Osteoblast (primary cell): ENCODE data around the gene EIF5AL1. TPM values are rescaled to one million over a fixed set of nuclear protein-coding genes. Genes with fewer than 3 reads are reported as not detected.
"Not testable (repeated sequence)": the region's sequence is repeated elsewhere in the genome, so short reads cannot be mapped to it uniquely, and the experiment has no call there.

Experiments
- DNase-seq: peaks from one replicate; pipeline ENCODE4 v3.0.0; 2011; ENCODE audit warnings: low spot score, mixed read lengths; ENCODE audit not compliant: insufficient read length; ENCODE audit errors: missing footprints
- H2AFZ ChIP-seq: 2 replicates; pipeline ENCODE4 v1.6.0; 2011; ENCODE audit warnings: mild to moderate bottlenecking, low read length
- H3K27ac ChIP-seq: 2 replicates; pipeline ENCODE4 v1.5.1; 2011; ENCODE audit warnings: mild to moderate bottlenecking, low read depth, low read length, moderate library complexity
- H3K27me3 ChIP-seq: 2 replicates; pipeline ENCODE4 v1.6.0; 2012; ENCODE audit warnings: mild to moderate bottlenecking, control low read depth, inconsistent platforms, low read length, moderate library complexity; ENCODE audit not compliant: insufficient read depth
- H3K36me3 ChIP-seq: 2 replicates; pipeline ENCODE4 v1.5.1; 2011; ENCODE audit warnings: mild to moderate bottlenecking, low read length, control low read depth, moderate library complexity; ENCODE audit not compliant: insufficient read depth
- H3K4me1 ChIP-seq: 2 replicates; pipeline ENCODE4 v1.5.1; 2011; ENCODE audit warnings: mild to moderate bottlenecking, low read length, control low read depth, moderate library complexity; ENCODE audit not compliant: insufficient read depth
- H3K4me2 ChIP-seq: 2 replicates; pipeline ENCODE4 v1.6.0; 2011; ENCODE audit warnings: mild to moderate bottlenecking, low read length; ENCODE audit not compliant: insufficient read depth
- H3K4me3 ChIP-seq: fragments of 200-600 bp; sonication (generic); 3 replicates; pipeline ENCODE4 v1.5.1; 2012; ENCODE audit warnings: mild to moderate bottlenecking, low read length, inconsistent platforms; ENCODE audit not compliant: insufficient read depth
- H3K79me2 ChIP-seq: 2 replicates; pipeline ENCODE4 v1.6.0; 2012; ENCODE audit warnings: mild to moderate bottlenecking, low read length, control low read depth, inconsistent platforms; ENCODE audit not compliant: insufficient read depth
- H3K9me3 ChIP-seq: 2 replicates; pipeline ENCODE4 v1.5.1; 2011; ENCODE audit warnings: low read depth, low read length, control low read depth
- H4K20me1 ChIP-seq: 2 replicates; pipeline ENCODE4 v1.6.0; 2012; ENCODE audit warnings: mild to moderate bottlenecking, low read length, control low read depth; ENCODE audit not compliant: insufficient read depth
- CTCF ChIP-seq: IDR thresholded peaks from 2 replicates; pipeline ENCODE4 v1.5.1; 2011; ENCODE audit warnings: mild to moderate bottlenecking, low read depth, low read length, moderate library complexity; ENCODE audit errors: extremely low read depth
- total RNA-seq: library from RNA; depleted of rRNA; stranded (reverse); fragments of >200 nt; gene quantifications from 2 replicates; pipeline ENCODE4 v1.2.3, GENCODE V29; 2012

The EIF5AL1 gene
- total RNA-seq, 1 donor: 0.72 TPM

- no peaks in the 10 kb centered on the region for H3K9me3 ChIP-seq
- DNase-seq: no peak
Observed at GRCh38 chr10:79507440-79508167, 4.7 kb upstream of the EIF5AL1 start.

GRCh38 chr10:79508245-79508644, 4.1 kb upstream of the EIF5AL1 start:
- not testable (repeated sequence) for H3K79me2 ChIP-seq, H3K4me3 ChIP-seq, H3K9me3 ChIP-seq, H3K36me3 ChIP-seq, H3K4me2 ChIP-seq, H4K20me1 ChIP-seq, H2AFZ ChIP-seq, H3K27me3 ChIP-seq, H3K27ac ChIP-seq, H3K4me1 ChIP-seq, DNase-seq

More at GRCh38 chr10:79507440-79508167, 4.7 kb upstream of the EIF5AL1 start:
- H3K36me3 ChIP-seq: no peaks in the 10 kb centered on the region
- H4K20me1 ChIP-seq: no peaks in the 10 kb centered on the region
- H2AFZ ChIP-seq: no peak overlapping the region
- no peak overlapping the region for H3K4me3 ChIP-seq
- TF ChIP-seq CTCF: no peak
- peaks cover 9% of the 10 kb centered on the region for H3K27me3 ChIP-seq
- H3K79me2 ChIP-seq: no peaks in the 10 kb centered on the region
- no peak overlapping the region for H3K27ac ChIP-seq
- H3K4me2 ChIP-seq: no peak overlapping the region
- no peaks in the 10 kb centered on the region for H3K4me1 ChIP-seq

GRCh38 chr10:79509306-79509933, 2.9 kb upstream of the EIF5AL1 start:
- H3K4me1 ChIP-seq, H4K20me1 ChIP-seq, DNase-seq: not testable (repeated sequence)

GRCh38 chr10:79509934-79510508, 2.3 kb upstream of the EIF5AL1 start:
- not testable (repeated sequence) for H3K4me2 ChIP-seq, H2AFZ ChIP-seq, DNase-seq, H3K9me3 ChIP-seq, H3K4me3 ChIP-seq, H4K20me1 ChIP-seq, H3K79me2 ChIP-seq, H3K27ac ChIP-seq, H3K36me3 ChIP-seq, H3K4me1 ChIP-seq
- H3K27me3 ChIP-seq: peaks cover 12% of the 10 kb centered on the region

More at GRCh38 chr10:79509306-79509933, 2.9 kb upstream of the EIF5AL1 start:
- not testable (repeated sequence) for H3K4me3 ChIP-seq, H3K79me2 ChIP-seq, H3K4me2 ChIP-seq, H2AFZ ChIP-seq, H3K27me3 ChIP-seq, H3K9me3 ChIP-seq, H3K36me3 ChIP-seq, H3K27ac ChIP-seq

GRCh38 chr10:79516532-79517205, 4.3 kb downstream of the EIF5AL1 start:
- H3K4me3 ChIP-seq, H3K27me3 ChIP-seq, H3K27ac ChIP-seq, H2AFZ ChIP-seq, H3K4me1 ChIP-seq, H4K20me1 ChIP-seq, H3K9me3 ChIP-seq, H3K4me2 ChIP-seq, H3K79me2 ChIP-seq, H3K36me3 ChIP-seq: not testable (repeated sequence)
- peak; percentile 62 for DNase-seq

GRCh38 chr10:79517567-79517966, 5.2 kb downstream of the EIF5AL1 start:
- not testable (repeated sequence) for H3K9me3 ChIP-seq, H3K79me2 ChIP-seq, H3K4me2 ChIP-seq, H4K20me1 ChIP-seq, H3K27me3 ChIP-seq, H3K36me3 ChIP-seq, H2AFZ ChIP-seq, DNase-seq, H3K4me3 ChIP-seq, H3K27ac ChIP-seq, H3K4me1 ChIP-seq

GRCh38 chr10:79521751-79522150, 9.4 kb downstream of the EIF5AL1 start:
- H3K27ac ChIP-seq, DNase-seq, H2AFZ ChIP-seq, H3K4me1 ChIP-seq, H3K9me3 ChIP-seq, H3K36me3 ChIP-seq, H3K79me2 ChIP-seq, H4K20me1 ChIP-seq, H3K4me2 ChIP-seq, H3K27me3 ChIP-seq, H3K4me3 ChIP-seq: not testable (repeated sequence)

GRCh38 chr10:79522464-79522863, 10.1 kb downstream of the EIF5AL1 start:
- not testable (repeated sequence) for H3K9me3 ChIP-seq, H3K4me3 ChIP-seq, H4K20me1 ChIP-seq, H3K4me1 ChIP-seq, H2AFZ ChIP-seq, H3K79me2 ChIP-seq, H3K27me3 ChIP-seq, H3K36me3 ChIP-seq, H3K27ac ChIP-seq, H3K4me2 ChIP-seq
- DNase-seq: peak; percentile 50
